Measurements from ENCODE around the gene SLIT1. TPM values are rescaled to one million over a fixed set of nuclear protein-coding genes. Genes with fewer than 3 reads are reported as not detected.
A peak's percentile ranks its signal among the peaks of the same experiment; 100 is the strongest.

The SLIT1 gene
- total RNA-seq, 1 experiment from 2014 or later = not detected

- peak; percentile 45 for DNase-seq (ENCODE audit: unreplicated experiment)
- no peaks in the 10 kb centered on the region for H3K9me3 Mint-ChIP-seq (ENCODE audit: unreplicated experiment)
- intact Hi-C loops (cut with micrococcal nuclease) = loop anchor here (1.0 kb wide), 3 partner anchors 194 to 649 kb away; no protein-coding TSS in a partner anchor
- peaks cover 10% of the 10 kb centered on the region for H3K4me1 Mint-ChIP-seq (ENCODE audit: insufficient read depth, unreplicated experiment)
- peaks cover 29% of the 10 kb centered on the region for H3K27me3 Mint-ChIP-seq (ENCODE audit: insufficient read depth, unreplicated experiment)
- ChIA-PET POLR2A (no interaction called here), CTCF (interaction anchor here (0.6 to 3.5 kb wide), 19 partner anchors 11 to 501 kb away, joined by 3 to 41 read pairs (median 4); no protein-coding TSS in a partner anchor)
- TF ChIP-seq, protein P1, sequence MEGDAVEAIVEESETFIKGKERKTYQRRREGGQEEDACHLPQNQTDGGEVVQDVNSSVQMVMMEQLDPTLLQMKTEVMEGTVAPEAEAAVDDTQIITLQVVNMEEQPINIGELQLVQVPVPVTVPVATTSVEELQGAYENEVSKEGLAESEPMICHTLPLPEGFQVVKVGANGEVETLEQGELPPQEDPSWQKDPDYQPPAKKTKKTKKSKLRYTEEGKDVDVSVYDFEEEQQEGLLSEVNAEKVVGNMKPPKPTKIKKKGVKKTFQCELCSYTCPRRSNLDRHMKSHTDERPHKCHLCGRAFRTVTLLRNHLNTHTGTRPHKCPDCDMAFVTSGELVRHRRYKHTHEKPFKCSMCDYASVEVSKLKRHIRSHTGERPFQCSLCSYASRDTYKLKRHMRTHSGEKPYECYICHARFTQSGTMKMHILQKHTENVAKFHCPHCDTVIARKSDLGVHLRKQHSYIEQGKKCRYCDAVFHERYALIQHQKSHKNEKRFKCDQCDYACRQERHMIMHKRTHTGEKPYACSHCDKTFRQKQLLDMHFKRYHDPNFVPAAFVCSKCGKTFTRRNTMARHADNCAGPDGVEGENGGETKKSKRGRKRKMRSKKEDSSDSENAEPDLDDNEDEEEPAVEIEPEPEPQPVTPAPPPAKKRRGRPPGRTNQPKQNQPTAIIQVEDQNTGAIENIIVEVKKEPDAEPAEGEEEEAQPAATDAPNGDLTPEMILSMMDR (IDR thresholded peaks at IDR 0.05; ENCODE audit: unreplicated experiment) = no peak
- BruUV-seq (replicated peaks) = no TSS peak
- no peaks in the 10 kb centered on the region for H3K36me3 Mint-ChIP-seq (ENCODE audit: insufficient read depth, unreplicated experiment)
- no peak overlapping the region for H3K4me3 Mint-ChIP-seq (ENCODE audit: unreplicated experiment)
- H3K27ac Mint-ChIP-seq (ENCODE audit: low read depth, unreplicated experiment) = no peak overlapping the region
These were observed 161.3 kb downstream of the SLIT1 start for GRCh38 chr10:97024168-97025073.

DNA sequence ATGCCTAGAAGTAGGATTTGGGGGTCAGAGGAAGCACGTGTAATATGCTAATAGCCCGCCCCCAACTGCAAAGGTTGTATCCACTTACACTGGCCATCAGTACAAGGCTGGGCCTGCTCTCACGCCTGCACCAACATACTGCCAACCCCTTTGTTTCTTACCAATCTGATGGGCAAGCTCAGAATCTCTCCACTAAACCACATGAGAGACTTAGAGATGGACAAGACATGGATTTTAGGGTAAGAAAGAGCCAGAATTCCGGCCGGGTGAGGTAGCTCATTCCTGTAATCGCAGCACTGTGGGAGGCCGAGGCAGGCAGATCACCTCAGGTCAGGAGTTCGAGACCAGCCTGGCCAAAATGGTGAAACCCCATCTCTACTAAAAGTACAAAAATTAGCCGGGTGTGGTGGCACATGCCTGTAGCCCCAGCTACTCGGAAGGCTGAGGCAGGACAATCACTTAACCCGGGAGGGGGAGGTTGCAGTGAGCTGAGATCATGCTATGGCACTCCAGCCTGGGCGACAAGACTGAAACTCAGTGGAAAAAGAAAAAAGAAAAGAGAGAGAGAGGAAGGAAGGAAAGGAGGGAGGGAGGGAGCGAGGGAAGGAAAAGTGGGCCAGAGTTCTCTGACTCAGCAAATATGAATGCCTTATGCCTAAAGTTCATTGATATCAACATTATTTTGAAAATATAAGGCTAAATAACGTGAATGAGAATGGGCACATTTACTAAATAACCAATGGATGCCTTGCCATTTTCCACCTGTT lies 162.2 kb downstream of the SLIT1 start:
- Mint-ChIP-seq H3K36me3 (ENCODE audit: insufficient read depth, unreplicated experiment) (no peaks in the 10 kb centered on the region), H3K9me3 (ENCODE audit: unreplicated experiment) (no peaks in the 10 kb centered on the region), H3K4me1 (ENCODE audit: insufficient read depth, unreplicated experiment) (peaks cover 10% of the 10 kb centered on the region), H3K4me3 (ENCODE audit: unreplicated experiment) (no peak overlapping the region), H3K27me3 (ENCODE audit: insufficient read depth, unreplicated experiment) (peaks cover 29% of the 10 kb centered on the region), H3K27ac (ENCODE audit: low read depth, unreplicated experiment) (no peak overlapping the region)
- DNase-seq (ENCODE audit: unreplicated experiment) = no peak
- ChIA-PET CTCF (interaction anchor here (1.6 to 3.5 kb wide), 4 partner anchors 14 to 383 kb away, joined by 4 to 41 read pairs (median 12); no protein-coding TSS in a partner anchor), POLR2A (no interaction called here)
- intact Hi-C loops (cut with micrococcal nuclease) = no loop called here
- BruUV-seq (replicated peaks) = no TSS peak
- TF ChIP-seq, protein P1 (IDR thresholded peaks at IDR 0.05; ENCODE audit: unreplicated experiment) = no peak

- POLR2A ChIA-PET = no interaction called here
- TF ChIP-seq, protein P1 (IDR thresholded peaks at IDR 0.05; ENCODE audit: unreplicated experiment) = no peak
- H3K36me3 Mint-ChIP-seq (ENCODE audit: insufficient read depth, unreplicated experiment) = no peaks in the 10 kb centered on the region
- peaks cover 19% of the 10 kb centered on the region for H3K27me3 Mint-ChIP-seq (ENCODE audit: insufficient read depth, unreplicated experiment)
- CTCF ChIA-PET = interaction anchor here (3.3 to 3.5 kb wide), 2 partner anchors 15 to 188 kb away, joined by 17 to 41 read pairs; no protein-coding TSS in a partner anchor
- no TSS peak for BruUV-seq (replicated peaks)
- H3K27ac Mint-ChIP-seq (ENCODE audit: low read depth, unreplicated experiment) = no peak overlapping the region
- H3K9me3 Mint-ChIP-seq (ENCODE audit: unreplicated experiment) = no peaks in the 10 kb centered on the region
- intact Hi-C loops (cut with micrococcal nuclease) = no loop called here
- no peak for DNase-seq (ENCODE audit: unreplicated experiment)
- no peak overlapping the region for H3K4me3 Mint-ChIP-seq (ENCODE audit: unreplicated experiment)
- H3K4me1 Mint-ChIP-seq (ENCODE audit: insufficient read depth, unreplicated experiment) = peaks cover 10% of the 10 kb centered on the region
These were observed 163.1 kb downstream of the SLIT1 start for GRCh38 chr10:97022616-97023015.

All from MCF 10A (cell line).